ENCODE measurements around the gene PI16. TPM values are rescaled to one million over a fixed set of nuclear protein-coding genes. Genes with fewer than 3 reads are reported as not detected.

The PI16 gene
- total RNA-seq, 1 experiment from 2014 or later = 0.07 TPM

DNA sequence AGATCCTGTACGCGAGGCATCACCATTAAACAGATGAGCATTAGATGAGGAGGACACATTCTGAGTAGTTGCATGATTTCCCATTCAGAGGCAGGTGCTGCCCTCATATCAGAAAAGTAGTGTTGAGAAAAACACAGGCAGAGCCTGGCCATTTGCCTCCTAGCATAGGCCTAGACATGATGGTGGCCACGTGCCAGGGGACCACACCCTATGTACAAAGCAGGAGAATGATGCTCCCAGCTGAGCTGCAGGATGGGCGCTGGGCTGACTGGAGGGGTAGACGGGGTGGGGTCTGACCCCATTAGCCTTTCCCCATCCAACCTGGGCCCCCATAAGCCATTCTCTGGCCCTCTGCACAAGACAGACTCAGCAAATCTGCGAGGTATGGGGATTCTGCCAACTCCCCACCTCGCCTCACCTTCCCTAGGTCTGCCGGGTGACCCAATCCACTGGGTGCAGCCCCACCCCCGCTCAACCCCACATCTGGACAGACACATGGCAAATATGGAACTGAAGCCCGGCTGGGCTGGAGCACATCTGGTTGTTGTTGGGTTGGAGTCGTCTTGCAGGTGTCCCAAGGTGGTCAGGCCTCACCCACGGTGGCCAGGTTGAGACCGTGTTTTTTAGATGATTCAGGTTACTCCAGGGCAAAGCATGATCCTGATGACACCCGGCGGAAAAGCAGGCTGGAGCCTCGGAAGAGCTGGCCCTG is 13.9 kb downstream of the PI16 start:
- no peaks in the 10 kb centered on the region for H3K4me1 ChIP-seq (ENCODE audit: insufficient read depth, low read length)
- no peaks in the 10 kb centered on the region for H3K9me2 ChIP-seq (replicated peaks; ENCODE audit: low read length)
- no peak for DNase-seq
- no peak overlapping the region for H3K4me2 ChIP-seq (ENCODE audit: low read length)
- TSS peak; percentile 77 for BruUV-seq (replicated peaks)
- no peaks in the 10 kb centered on the region for H4K20me1 ChIP-seq (ENCODE audit: low read length)
- no peak for TF ChIP-seq EZH2 (IDR thresholded peaks at IDR 0.05; ENCODE audit: low read length, unreplicated experiment)
- TF ChIP-seq, protein P1, sequence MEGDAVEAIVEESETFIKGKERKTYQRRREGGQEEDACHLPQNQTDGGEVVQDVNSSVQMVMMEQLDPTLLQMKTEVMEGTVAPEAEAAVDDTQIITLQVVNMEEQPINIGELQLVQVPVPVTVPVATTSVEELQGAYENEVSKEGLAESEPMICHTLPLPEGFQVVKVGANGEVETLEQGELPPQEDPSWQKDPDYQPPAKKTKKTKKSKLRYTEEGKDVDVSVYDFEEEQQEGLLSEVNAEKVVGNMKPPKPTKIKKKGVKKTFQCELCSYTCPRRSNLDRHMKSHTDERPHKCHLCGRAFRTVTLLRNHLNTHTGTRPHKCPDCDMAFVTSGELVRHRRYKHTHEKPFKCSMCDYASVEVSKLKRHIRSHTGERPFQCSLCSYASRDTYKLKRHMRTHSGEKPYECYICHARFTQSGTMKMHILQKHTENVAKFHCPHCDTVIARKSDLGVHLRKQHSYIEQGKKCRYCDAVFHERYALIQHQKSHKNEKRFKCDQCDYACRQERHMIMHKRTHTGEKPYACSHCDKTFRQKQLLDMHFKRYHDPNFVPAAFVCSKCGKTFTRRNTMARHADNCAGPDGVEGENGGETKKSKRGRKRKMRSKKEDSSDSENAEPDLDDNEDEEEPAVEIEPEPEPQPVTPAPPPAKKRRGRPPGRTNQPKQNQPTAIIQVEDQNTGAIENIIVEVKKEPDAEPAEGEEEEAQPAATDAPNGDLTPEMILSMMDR (conservative IDR thresholded peaks at IDR 0.05; ENCODE audit: low read depth, low read length) = no peak
- TF ChIP-seq EZH2phosphoT487 (IDR thresholded peaks at IDR 0.05; ENCODE audit: borderline replicate concordance, low read length) = no peak
- no peak overlapping the region for H3K4me3 ChIP-seq (ENCODE audit: low read length)
- ChIA-PET CTCF (no interaction called here), POLR2A (ENCODE audit: unreplicated experiment) (no interaction called here)
- H3K79me2 ChIP-seq (ENCODE audit: low read length) = no peaks in the 10 kb centered on the region
- no peak overlapping the region for H3K9ac ChIP-seq (ENCODE audit: low read length)
- no peak overlapping the region for H2AFZ ChIP-seq (ENCODE audit: low read length)
- no peaks in the 10 kb centered on the region for H3K9me3 ChIP-seq (ENCODE audit: low read length)
- H3K27me3 ChIP-seq (ENCODE audit: low read length) = no peaks in the 10 kb centered on the region
- H3F3A ChIP-seq (ENCODE audit: low read length, unreplicated experiment) = no peaks in the 10 kb centered on the region
- peaks cover 60% of the 10 kb centered on the region for H3K36me3 ChIP-seq (ENCODE audit: low read depth, low read length)
- intact Hi-C loops (cut with micrococcal nuclease) = no loop called here
- no peak overlapping the region for H3K27ac ChIP-seq (ENCODE audit: low read length)
- no peak for ATAC-seq

GRCh38 chr6:36969240-36969691 is 14.7 kb downstream of the PI16 start:
- Histone ChIP-seq H3K4me2 (ENCODE audit: low read length) (no peak overlapping the region), H3K4me1 (ENCODE audit: insufficient read depth, low read length) (no peaks in the 10 kb centered on the region), H3K4me3 (ENCODE audit: low read length) (no peak overlapping the region), H2AFZ (ENCODE audit: low read length) (no peak overlapping the region), H3K9me2 (replicated peaks; ENCODE audit: low read length) (no peaks in the 10 kb centered on the region), H3F3A (ENCODE audit: low read length, unreplicated experiment) (no peaks in the 10 kb centered on the region), H3K9ac (ENCODE audit: low read length) (no peak overlapping the region), H3K9me3 (ENCODE audit: low read length) (no peaks in the 10 kb centered on the region), H3K27ac (ENCODE audit: low read length) (no peak overlapping the region), H4K20me1 (ENCODE audit: low read length) (no peaks in the 10 kb centered on the region), H3K79me2 (ENCODE audit: low read length) (no peaks in the 10 kb centered on the region), H3K36me3 (ENCODE audit: low read depth, low read length) (peaks cover 67% of the 10 kb centered on the region), H3K27me3 (ENCODE audit: low read length) (no peaks in the 10 kb centered on the region)
- POLR2A ChIA-PET (ENCODE audit: unreplicated experiment) = no interaction called here
- CTCF ChIA-PET = no interaction called here
- TF ChIP-seq EZH2 (IDR thresholded peaks at IDR 0.05; ENCODE audit: low read length, unreplicated experiment) (no peak), EZH2phosphoT487 (IDR thresholded peaks at IDR 0.05; ENCODE audit: borderline replicate concordance, low read length) (no peak)
- TF ChIP-seq, protein P1 (conservative IDR thresholded peaks at IDR 0.05; ENCODE audit: low read depth, low read length) = no peak
- no peak for DNase-seq
- intact Hi-C loops (cut with micrococcal nuclease) = no loop called here
- no TSS peak for BruUV-seq (replicated peaks)
- ATAC-seq = no peak

Data from PC-3 (cell line).